DLD1 (cell line): ENCODE measurements around the gene DCST2.
"Not testable (repeated sequence)": the region's sequence is repeated elsewhere in the genome, so short reads cannot be mapped to it uniquely, and the experiment has no call there.

ENCODE experiments used
- in situ Hi-C: cut with HindIII; loops from 2 replicates; pipeline ENCODE4 v1.10.0; 2017; ENCODE audit warnings: low sequenced_read_pairs

Gene DCST2

GRCh38 chr1:155000726-155001424 lies 32.7 kb downstream of the DCST2 start:
- in situ Hi-C loops, result no loop called here

DNA sequence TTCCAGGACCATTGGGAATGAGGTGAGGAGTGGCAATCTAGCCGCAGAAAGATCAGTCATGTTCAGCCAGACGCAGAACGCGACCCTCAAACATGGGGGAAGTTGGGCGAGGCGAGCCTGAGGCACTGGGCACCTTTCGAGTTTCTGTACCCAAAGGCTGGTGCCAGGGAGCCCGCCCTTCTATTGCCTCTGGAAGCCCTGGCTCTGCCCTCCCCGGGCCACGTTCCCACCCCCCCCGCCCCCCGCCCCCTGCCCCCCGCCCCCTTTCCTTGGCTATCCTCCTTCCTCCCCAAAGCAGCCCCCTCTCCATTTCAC lies 33.2 kb downstream of the DCST2 start:
- in situ Hi-C loops, result no loop called here

- in situ Hi-C loops, result no loop called here
Observed at GRCh38 chr1:154999571-155000410, 33.8 kb downstream of the DCST2 start.

- in situ Hi-C loops, result no loop called here
Observed at GRCh38 chr1:154998818-154999570, 34.6 kb downstream of the DCST2 start.

DNA sequence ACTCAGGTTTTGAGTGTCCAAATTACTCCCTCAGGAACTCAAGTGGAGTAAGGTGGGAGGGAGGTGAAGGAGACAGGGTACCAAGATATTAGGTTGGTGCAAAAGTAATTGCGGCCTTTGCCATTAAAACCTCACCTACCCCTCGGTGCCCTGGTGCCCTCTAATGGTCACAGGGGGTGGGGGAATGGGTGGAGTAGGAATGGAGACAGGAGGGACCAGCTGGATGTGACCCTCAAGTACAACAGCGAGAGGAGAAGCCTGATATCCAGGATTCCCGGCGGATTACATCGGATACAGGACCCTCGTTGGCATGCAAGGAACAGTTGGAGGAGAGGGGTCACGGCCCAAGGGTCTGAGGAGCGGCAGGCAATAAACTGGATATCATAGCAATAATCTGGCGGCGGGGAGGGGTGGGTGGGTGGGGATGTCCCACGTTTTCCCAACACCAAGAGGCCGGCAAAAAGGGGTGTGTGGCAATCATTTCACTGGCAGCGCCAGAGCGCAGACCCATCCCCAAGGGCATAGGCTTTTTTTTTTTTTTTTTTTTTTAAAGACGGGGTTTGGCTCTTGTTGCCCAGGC lies 35.3 kb downstream of the DCST2 start:
- in situ Hi-C loops, result no loop called here

DNA sequence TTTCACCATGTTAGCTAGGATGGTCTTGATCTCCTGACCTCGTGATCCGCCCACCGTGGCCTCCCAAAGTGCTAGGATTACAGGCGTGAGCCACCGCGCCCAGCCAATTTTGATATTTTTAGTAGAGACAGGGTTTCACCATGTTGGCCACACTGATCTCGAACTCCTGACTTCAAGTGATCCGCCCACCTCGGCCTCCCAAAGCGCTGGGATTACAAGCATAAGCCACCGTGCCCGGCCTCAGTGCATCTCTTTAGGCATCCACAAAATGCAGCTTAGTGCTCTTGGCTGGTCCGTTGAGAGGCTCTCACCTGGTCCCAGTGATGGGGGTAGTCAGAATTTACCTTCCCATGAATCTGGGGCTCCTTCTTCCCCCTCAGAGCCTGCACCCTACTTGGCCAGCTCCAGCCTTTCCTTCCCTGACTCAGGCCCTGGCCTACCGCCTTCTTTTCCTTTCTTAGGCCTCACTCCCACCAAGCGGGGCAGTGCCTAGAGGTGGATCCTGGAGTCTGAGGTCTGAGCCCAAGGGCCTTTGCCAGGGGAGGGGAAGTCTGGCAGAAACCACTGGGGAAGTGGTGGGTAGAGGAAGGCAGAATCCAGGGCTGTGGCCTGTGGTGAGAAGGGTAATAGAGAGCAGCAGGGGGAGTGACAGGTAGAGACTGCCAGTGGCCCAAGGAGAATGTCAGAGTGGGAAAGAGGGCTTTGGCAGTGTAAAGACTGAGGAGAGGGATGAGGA lies 36.4 kb downstream of the DCST2 start:
- in situ Hi-C loops, result no loop called here

GRCh38 chr1:154995301-154995983 lies 38.1 kb downstream of the DCST2 start:
- in situ Hi-C loops, result not testable (repeated sequence)

DNA sequence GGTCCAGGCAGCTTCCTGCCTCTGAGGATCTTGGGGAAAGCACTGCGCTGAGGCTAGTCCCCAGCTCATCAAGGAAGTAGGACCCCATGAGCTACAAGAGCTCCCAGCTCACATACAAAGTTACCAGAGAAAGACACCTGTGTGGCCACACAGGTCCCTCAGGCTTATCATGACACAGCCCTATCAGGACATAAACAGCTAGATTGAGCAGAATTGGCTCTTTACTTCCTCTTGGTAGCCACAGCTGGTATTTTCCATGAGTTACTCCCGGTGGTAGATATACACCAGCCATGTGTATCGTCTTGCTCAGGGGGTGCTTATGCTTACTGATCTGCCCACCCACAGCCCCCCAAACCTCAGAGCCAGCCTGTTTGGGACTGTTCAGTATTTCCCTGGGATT lies 39.0 kb downstream of the DCST2 start:
- in situ Hi-C loops, result no loop called here

- in situ Hi-C loops, result no loop called here
Observed at GRCh38 chr1:154994269-154994587, 39.4 kb downstream of the DCST2 start.

DNA sequence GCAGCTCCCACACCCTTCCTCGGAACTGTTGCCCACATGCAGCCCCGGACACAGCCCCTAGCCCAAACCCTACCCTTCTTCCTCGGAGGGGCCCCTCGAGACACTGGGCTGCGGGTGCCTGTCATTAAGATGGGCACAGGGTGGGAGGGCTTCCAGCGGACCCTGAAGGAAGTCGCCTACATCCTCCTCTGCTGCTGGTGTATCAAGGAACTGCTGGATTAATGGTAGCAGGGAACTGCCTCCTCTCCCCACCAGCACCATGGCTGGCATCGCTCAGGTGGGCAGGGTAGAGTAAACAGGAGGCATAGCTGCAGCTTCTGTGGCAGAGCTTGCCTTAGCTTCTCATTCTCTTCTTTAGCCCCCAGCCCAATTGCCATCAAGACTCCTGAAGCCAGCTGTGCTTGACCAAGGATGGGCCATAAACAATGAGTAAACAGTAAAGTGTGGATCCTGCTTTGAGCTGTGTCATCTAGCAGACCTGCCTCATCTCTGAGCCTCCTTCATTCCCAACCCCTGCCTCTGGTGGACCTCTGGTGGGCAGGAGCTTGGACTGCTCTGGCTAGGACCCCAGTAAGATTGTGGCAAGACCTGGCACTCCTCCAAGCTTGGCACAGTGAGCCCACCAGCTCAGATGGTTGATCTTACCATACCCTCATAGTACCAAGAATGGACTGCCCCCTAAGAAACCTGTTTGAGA lies 39.9 kb downstream of the DCST2 start, which contains the start of gene LENEP:
LENEP (plus strand) TSS at position 15 of the 697 bp plus-strand sequence; CDS start at position 37, 22 bp downstream.
- in situ Hi-C loops, result no loop called here

- in situ Hi-C loops, result no loop called here
Observed at GRCh38 chr1:154992721-154993571, 40.6 kb downstream of the DCST2 start.

DNA sequence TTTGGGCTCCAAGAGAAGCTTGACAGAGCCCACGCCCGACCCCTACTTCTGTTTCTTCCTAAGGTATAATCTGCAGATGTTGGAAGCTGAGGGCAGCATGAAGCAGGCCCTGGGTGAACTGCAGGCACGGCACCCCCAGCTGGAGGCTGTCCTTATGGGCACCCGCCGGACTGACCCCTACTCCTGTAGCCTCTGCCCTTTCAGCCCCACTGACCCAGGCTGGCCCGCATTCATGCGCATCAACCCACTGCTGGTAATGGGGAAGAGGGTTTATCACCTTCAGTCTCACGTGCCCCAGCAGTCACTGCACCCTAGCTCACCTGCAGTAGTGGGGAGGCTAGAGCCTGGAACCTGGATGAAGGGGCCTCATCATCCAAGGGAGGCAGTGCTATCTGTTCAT lies 43.3 kb downstream of the DCST2 start:
- in situ Hi-C loops, result no loop called here

DNA sequence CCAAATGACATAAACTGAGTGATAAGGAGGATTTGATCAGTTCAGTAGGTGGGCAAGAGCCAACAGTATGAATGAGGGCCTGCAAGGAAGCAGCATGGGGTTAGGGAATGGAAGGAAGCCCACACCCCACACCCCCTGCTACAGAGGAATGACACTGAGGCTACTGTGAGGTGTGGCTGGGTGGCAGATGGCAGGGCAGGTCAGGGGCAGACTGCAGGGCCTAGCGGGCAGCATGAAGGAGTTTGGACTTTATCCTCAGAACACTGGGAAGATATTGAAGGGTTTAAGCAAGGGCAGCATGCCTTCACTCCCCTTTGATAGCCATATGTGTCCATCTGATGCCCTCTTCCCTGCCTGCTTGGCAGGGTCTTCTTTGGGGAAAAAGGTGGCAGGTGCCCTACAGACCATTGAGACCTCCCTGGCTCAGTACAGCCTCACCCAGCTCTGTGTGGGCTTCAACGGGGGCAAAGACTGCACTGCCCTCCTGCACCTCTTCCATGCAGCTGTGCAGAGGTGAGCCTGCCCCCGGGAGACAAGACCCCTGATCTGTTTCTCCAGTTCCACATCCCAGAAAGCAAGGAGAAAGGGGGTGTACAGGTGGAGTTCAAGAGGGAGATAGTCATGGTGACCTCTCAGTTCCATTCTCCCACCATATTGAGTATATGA lies 44.3 kb downstream of the DCST2 start:
- in situ Hi-C loops, result no loop called here

DNA sequence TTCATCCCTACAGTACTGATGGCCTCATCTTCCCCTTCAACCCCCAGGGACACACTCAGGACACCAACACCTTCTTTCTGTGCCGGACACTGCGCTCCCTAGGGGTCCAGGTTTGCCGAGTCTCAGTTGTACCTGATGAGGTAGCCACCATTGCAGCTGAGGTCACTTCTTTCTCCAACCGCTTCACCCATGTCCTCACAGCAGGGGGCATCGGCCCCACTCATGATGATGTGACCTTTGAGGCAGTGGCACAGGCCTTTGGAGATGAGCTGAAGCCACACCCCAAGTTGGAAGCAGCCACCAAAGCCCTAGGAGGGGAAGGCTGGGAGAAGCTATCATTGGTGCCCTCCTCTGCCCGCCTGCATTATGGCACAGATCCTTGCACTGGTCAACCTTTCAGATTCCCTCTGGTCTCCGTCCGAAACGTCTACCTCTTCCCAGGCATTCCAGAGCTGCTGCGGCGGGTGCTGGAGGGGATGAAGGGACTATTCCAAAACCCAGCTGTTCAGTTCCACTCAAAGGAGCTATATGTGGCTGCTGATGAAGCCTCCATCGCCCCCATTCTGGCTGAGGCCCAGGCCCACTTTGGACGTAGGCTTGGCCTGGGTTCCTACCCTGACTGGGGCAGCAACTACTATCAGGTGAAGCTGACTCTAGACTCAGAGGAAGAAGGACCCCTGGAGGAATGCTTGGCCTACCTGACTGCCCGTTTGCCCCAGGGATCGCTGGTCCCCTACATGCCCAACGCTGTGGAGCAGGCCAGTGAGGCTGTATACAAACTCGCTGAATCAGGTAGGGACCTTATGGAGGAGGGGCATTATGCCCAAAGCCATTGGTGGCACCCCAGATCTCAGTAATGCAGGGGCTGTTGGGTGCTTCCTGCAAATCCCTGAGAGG lies 45.3 kb downstream of the DCST2 start:
- in situ Hi-C loops, result no loop called here

GRCh38 chr1:154987326-154987725 lies 46.3 kb downstream of the DCST2 start:
- in situ Hi-C loops, result no loop called here

- in situ Hi-C loops, result not testable (repeated sequence)
Observed at GRCh38 chr1:154986736-154987135, 46.8 kb downstream of the DCST2 start.
